GM18907 (cell line): Measurements from ENCODE around the gene MIPOL1.
"Not testable (repeated sequence)": the region's sequence is repeated elsewhere in the genome, so short reads cannot be mapped to it uniquely, and the experiment has no call there.

ENCODE experiments used
- ATAC-seq: cut with Tn5 transposase; IDR thresholded peaks from one replicate; pipeline ENCODE4 v1.9.1; 2021; ENCODE audit warnings: mild to moderate bottlenecking, moderate library complexity; ENCODE audit not compliant: unreplicated experiment

MIPOL1 gene, protein sequence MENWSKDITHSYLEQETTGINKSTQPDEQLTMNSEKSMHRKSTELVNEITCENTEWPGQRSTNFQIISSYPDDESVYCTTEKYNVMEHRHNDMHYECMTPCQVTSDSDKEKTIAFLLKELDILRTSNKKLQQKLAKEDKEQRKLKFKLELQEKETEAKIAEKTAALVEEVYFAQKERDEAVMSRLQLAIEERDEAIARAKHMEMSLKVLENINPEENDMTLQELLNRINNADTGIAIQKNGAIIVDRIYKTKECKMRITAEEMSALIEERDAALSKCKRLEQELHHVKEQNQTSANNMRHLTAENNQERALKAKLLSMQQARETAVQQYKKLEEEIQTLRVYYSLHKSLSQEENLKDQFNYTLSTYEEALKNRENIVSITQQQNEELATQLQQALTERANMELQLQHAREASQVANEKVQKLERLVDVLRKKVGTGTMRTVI

DNA sequence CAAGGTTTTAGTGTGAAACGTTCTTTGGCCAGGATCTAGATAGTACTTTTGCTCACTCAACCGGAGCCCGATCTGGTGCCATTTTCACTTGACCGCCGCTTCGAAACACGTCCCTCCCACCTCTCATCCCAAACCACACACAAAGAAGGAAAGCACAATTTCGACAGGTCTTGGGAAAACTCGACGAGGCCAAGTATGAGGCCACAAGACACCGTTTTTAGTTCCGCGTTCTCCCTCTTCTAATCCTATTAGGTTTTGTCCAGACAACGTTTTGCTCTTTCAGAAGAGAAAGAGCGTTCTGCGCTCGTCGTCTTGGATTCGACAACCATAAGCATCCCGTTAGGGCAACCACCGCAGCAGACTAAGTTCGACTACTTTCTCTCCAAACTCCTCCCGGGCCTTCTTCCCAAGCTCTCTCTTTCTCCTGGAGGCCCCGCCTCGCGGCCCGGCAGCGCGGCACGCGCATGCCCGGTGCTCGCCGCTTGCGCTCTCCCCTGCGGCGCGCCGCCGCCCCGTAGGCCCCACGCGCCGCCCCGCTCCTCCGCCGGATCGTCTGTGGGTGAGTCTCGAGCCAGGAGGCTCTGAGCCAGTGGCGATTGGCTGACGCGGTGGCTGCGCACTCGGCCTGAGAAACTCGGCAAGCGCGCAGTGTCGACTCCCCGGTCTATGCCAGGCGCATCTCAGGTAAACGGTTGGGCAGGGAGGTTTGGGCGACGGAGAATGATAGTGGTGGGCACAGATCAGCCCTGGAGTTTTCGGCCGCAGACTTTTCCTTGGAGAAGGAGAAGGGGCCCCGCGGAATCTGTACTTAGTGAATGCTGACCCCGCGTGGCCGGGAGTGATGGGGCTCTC, at the start of gene MIPOL1:
Gene MIPOL1, plus strand, starts transcription at position 517 of the 852 bp plus-strand sequence. CDS start 49,952 bp downstream, outside the sequence.
- ATAC-seq: no peak

DNA sequence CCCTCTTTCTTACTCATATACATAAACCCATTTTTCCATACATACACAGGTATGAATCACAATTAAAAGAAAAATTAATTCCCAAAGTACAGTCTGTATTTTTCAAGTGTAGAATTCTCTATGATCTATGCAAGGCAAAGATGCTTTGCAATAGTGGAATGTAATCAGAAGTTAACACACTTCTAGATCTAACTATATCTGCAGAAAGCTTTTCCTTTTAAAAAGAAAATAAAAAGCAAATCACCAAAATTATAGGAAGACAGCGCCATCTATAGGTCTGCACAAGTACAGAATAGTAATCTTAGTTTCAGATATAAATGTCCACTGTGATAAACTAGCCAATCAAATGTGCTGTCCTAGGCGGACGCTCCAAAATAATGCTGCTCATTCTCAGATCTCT, 47.3 kb upstream of the MIPOL1 start:
- no peak for ATAC-seq

DNA sequence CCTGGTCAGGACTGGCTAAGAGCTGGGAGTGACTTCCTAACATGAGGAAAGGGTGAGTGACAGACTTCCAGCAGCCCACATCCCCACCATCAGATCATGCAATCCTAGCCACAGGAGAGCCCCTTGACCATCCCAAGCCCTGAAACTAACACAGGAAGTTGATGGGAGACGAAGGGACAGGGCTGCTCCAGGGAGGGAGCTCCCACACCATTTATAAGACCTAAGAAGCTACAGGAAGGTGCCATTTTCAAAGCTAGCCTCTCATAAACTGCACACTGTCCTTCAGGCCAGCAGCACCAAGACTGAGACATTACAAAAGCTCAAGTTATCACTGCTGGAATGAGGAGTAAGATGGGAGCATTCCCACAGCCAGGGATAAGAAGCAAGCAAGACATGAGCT, 44.7 kb upstream of the MIPOL1 start:
- ATAC-seq: no peak

DNA sequence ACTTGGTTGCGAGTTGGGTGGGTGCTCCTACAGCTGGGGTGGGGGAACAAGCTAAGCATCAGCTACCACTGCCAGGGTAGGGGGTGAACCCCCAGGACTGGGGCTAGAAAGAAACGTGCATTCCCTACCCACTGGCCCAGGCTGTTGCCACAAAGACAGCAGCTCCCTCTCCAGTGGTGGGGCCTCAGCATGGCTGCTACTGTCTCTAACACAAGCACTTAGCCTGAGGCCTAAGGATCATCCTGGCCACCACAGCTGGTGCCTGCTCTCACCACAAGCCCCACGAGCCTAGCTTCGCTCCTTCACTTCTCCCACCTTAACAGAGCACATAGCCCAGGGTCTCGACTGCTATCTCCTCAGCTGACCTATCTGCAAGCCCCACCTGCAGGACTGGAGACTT, 44.3 kb upstream of the MIPOL1 start:
- ATAC-seq: no peak

DNA sequence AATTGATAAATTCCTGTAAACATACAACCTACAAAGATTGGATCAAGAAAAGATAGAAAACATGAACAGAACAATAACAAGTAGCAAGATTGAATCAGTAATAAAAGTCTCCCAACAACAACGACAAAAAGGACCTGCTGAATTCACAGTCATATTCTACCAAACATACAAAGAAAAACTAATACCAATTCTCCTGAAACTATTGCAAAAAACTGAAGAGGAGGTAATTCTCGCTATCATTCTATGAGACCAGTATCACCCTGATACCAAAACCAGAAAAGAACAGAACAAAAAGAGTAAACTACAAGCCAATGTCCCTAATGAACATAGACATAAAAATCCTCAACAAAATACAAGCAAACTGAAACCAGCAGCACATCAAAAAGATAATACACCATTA, 39.8 kb upstream of the MIPOL1 start:
- no peak for ATAC-seq

DNA sequence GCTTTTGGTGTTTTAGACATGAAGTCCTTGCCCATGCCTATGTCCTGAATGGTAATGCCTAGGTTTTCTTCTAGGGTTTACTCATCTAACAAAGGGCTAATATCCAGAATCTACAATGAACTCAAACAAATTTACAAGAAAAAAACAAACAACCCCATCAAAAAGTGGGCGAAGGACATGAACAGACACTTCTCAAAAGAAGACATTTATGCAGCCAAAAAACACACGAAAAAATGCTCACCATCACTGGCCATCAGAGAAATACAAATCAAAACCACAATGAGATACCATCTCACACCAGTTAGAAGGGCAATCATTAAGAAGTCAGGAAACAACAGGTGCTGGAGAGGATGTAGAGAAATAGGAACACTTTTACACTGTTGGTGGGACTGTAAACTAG, 35.4 kb upstream of the MIPOL1 start:
- ATAC-seq: not testable (repeated sequence)

DNA sequence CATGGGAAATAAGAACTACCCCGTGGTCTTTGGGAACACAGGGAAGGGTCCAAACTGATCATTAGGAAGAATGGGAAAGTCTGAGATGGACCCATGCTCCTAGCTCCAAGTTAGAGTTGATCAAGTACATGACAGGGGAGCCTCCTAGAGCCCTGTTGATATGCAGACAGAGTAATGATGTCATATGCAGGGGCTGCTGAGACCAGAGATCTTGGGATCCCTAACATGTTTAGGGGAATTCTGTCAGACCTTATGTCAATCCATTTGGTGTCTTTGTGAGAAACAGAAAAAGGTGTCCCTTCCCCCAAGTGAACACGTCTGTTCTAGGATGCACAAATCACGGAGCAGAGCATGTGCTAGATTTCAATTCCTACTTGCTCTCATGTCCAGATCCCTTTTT, 31.9 kb upstream of the MIPOL1 start:
- ATAC-seq: no peak

DNA sequence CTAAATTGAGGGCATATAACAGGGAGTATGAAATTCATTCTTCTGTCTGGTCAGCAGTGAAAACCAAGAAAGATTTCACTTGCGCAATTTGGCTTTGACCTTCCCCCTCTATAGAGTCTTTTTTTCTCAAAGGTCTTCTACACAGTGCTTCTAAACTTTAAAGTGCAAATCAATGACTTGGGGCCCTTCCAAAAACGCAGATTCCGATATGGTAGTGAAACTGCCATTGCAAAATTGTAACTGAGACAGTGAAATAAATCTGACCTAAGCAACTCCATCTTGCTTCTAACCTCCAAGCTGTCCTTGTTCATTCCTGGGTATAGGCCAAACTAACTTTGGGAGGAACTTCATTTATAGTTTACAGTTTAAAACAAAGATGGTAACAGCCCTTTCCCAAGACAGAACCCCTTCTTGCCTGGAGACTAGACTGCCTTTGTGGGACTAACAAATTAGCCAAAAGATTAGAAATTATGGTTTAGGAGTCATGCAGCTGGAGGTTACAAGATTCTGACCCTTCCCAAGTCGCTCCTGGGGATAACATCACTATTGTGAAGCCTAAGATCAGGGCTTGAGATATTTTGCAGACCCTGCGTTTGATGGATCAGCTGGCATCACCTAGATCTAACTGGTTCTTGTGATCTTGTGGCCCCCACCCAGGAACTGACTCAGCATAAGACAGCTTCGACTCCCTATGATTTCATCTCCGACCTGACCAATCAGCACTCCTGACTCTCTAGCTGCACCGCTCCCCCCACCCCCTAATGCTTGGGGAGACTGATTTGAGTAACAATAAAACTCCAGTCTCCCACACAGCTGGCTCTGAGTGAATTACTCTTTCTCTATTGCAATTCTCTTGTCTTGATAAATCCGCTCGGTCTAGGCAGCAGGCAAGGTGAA, 30.3 kb upstream of the MIPOL1 start:
- no peak for ATAC-seq

DNA sequence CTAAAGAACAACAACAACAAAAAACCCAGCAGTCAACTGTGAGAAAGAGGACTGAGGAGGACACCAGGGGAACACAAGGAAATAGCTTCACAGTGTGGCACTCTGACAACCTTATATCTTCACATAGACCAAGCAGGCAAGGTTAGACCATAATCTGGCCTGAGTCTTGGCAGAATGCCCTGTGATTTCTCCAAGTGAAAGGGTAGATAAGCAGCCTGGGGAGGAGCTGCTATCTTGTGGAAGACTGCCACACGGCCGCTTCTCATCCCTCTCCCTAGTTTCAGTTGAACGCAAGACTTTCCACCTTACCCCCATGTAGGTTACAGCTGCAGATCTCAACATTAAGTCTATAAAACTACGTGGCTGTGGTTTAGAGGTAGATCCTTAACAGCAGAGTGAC, 29.0 kb upstream of the MIPOL1 start:
- no peak for ATAC-seq

DNA sequence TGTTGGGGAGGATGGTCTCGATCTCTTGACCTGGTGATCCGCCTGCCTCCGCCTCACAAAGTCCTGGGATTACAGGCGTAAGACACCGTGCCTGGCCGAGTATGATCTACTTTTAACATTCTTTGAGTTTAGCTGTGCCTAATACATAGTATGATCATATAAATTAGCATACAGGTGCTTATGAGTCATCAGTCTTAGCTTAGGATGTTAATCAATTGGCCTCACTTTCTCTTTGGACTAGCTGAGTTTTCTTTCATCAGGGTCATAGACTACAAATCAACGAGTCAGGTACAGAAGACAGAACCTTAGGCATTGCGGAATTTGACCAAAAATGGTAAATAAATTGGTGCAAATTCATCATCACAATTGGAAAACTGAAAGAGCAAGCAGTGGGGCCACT, 27.5 kb upstream of the MIPOL1 start:
- no peak for ATAC-seq

DNA sequence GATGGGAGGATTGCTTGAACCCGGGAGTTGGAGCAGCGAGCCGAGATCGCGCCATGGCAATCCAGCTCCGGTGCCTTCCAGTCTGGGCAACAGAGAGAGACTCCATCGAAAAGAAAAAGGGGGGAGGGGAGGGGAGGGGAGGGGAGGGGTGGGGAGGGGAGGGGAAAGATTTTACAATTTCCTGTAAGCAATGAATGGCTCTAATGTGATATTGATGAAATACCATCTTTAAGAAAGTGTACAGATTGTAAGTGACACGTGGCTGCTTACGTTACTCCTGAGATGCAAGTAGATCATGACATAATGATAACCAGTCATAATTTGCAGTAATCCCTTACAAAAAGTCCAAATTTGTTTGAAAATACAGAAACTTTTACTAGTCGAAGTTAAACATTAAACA, 26.7 kb upstream of the MIPOL1 start:
- no peak for ATAC-seq

DNA sequence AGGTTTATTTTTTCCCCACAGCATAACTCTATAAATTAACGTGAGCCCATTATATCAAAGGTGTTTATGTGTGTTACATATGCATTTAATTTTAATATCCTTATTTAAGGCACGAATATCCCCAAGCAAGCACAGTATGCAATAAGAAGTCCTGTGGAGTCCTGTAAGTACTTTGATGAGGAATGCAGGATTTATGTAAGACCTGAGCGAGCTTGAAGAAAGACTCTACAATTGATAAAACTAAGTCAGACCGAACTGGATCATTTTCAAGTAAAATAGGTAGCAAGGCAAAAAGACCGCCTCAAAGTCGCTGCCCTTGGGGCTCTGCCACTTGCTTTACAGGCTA, 26.1 kb upstream of the MIPOL1 start:
- ATAC-seq: no peak

DNA sequence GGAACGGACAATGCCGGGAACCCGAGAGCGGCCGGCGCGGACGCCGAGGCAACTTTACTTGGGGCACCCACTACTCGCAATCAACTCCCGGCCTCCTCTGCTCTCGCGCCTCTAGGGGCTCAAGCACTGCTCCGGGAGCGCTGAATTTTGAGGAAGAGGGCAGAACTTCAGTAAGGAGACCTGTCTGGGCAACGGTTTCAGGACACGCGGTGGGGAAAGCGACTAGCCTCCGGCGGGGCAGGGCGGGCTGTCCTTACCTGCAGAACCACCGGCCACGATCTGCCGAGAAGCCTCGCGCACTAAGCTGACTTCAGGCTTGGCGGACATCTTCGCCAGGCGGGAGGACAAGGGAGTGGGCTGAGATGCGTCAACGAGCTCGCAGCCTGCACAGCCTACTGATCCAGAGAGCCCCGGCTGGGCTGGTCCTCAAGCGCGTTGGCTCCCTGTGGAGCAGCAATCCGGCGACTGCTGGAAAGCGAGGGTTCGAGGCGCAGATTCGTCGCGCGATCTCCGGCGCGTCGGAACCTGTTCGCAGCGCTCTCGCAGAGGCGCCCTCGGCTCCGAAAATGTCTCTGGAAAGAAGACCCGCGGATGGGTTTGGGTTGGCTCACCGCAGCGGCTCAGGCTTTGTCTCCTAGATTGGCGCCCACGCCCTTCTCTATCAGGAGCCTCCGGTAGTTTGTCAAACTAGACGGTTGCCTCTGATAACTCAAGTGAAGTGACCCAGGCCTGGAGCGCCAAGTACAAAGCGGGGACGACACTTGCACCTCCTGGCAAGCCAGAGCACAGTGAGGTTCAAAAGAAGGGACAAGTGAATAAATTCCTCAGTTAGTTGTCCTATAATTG, 25.5 kb upstream of the MIPOL1 start, which contains the start of gene SLC25A21:
Gene SLC25A21, minus strand, starts transcription at position 583 of the 846 bp plus-strand sequence.
- ATAC-seq: no peak

DNA sequence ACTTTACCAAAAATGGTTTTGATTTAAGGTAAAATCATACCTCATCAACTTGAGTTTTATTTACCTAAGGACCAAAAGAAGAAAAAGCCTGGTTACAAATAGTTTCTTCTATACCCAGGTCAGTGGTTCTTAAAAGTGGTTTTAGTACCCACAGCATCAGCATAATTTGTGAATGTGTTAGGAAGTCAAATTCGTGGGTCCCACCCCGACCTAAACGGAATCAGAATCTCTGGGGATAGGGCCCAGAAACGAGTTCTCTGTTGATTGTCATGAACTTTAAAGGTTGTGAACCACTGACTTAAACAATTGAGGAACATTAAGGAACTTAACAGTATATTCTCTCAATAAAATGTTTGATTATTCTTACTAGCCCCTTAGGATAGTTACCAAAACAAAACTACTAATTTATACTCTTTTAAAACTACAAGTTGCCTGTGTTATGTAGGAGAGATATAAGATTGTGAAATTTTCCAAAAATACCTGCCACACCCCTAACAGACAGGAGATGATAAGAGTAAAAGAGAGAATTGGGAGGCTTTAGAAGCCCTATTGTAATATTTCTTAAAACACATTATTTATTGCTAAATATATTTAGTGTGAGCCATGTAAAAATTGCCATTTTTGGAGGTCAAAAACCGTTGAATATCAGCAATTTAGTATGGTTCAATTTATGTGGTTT, 24.7 kb upstream of the MIPOL1 start:
- no peak for ATAC-seq

DNA sequence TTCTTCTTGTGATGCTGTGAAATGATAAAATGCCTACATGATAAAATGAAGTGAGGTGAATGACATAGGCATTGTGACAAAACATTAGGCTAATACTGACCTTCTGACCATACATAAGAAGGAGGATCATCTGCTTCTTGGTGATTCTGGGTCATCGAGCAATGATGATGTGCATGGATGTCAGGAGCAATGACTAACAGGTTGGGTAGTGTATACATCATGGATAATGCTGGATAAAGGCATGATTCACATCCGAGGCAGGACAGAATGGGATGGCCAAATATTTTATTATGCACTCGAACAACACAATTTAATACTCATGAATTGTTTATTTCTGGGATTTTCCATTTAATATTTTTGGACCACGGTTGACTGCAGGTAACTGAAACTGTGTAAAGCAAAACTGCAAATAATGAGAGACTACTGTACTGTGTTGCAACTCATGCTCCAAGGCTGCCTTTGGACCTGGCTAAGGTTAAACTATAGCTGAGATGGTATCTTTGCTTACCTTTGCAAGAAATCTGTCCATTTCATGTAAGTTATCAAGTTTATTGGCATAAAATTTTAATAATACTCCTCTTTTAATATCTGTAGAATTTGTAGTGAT, 17.7 kb upstream of the MIPOL1 start:
- no peak for ATAC-seq

DNA sequence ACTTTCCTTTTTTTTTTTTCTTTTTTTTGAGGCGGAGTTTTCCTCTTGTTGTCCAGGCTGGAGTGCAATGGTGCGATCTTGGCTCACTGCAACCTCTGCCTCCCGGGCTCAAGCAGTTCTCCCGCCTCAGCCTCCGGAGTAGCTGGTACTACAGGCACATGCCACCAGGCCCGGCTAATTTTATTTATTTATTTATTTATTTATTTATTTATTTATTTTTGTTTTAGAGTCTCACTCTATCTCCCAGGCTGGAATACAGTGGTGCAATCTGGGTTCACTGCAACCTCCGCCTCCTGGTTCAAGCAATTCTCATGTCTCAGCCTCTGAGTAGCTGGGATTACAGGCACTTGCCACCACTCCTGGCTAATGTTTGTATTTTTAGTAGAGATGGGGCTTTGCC, 16.9 kb upstream of the MIPOL1 start:
- ATAC-seq: not testable (repeated sequence)

DNA sequence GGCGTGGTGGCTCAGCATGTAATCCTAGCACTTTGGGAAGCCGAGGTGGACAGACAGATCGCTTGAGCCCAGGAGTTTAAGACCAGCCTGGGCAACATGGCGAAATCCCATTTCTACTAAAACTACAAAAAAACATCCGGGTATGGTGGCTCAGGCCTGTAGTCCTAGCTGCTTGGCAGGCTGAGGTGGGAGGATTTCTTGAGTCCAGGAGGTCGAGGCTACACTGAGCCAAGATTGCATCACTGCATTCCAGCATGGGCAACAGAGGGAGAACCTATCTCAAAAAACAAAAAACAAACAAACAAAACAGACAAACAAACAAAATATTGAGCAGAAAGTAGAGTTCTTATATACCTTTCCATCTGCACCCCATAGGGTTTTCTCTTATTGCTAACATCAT, 16.3 kb upstream of the MIPOL1 start:
- no peak for ATAC-seq

DNA sequence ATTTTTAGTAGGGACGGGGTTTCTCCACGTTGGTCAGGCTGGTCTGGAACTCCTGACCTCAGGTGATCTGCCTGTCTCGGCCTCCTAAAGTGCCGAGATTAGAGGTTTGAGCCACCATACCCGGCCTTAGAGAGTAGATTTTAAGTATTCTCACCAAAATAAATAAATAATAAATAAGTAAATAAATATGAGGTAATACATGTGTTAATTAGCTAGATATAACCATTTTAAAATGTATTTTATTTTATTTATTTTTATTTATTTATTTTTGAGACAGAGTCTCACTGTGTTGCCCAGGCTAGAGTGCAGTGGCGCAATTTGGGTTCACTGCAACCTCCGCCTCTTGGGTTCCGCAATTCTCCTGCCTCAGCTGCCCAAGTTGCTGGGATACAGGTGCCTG, 13.2 kb upstream of the MIPOL1 start:
- ATAC-seq: not testable (repeated sequence)

DNA sequence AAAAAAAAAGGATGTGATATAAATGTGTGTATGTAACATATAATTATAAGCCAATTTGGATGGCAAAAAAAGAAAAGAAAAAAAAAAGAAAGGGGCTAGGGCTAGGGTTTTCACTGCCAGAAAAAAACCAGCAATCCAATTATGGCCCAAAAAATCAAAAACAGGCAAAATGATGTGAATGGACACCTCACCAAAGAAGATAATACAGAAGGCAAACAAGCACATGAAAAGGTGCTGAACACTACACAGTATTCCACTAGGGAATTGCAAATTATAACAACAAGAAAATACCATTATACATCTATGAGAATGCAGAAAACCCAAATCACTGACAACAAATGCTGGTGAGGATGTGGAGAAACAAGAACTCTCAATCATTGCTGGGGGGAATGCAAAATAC, 12.1 kb upstream of the MIPOL1 start:
- ATAC-seq: no peak
